SJSA1 (cell line): ENCODE results near the gene PCGF3. TPM values are rescaled to one million over a fixed set of nuclear protein-coding genes. Genes with fewer than 3 reads are reported as not detected.
A peak's percentile ranks its signal among the peaks of the same experiment; 100 is the strongest.
"Not testable (repeated sequence)": the region's sequence is repeated elsewhere in the genome, so short reads cannot be mapped to it uniquely, and the experiment has no call there.

ENCODE experiments used
- DNase-seq, 2 experiments: peaks; one replicate each; pipeline ENCODE4 v3.0.0-alpha.2; 2015 to 2020; ENCODE audit warnings: low spot score in 2 of 2, low read depth in 1 of 2
- H3K27ac ChIP-seq: fragments of 250-450 bp; sonication (Bioruptor Pico); 2 replicates; pipeline ENCODE4 v1.5.1; 2020; ENCODE audit warnings: mild to moderate bottlenecking, moderate library complexity
- H3K27me3 ChIP-seq: fragments of 250-450 bp; sonication (Bioruptor Pico); replicated peaks from 2 replicates; pipeline ENCODE4 v1.5.1; 2020; ENCODE audit warnings: mild to moderate bottlenecking, moderate library complexity
- H3K36me3 ChIP-seq: fragments of 250-450 bp; sonication (Bioruptor Pico); 2 replicates; pipeline ENCODE4 v1.5.1; 2020; ENCODE audit warnings: mild to moderate bottlenecking
- H3K4me1 ChIP-seq: fragments of 250-450 bp; sonication (Bioruptor Pico); replicated peaks from 2 replicates; pipeline ENCODE4 v1.6.1; 2021; ENCODE audit warnings: mild to moderate bottlenecking
- H3K4me3 ChIP-seq: fragments of 250-450 bp; sonication (Bioruptor Pico); 2 replicates; pipeline ENCODE4 v1.5.1; 2020; ENCODE audit warnings: mild to moderate bottlenecking
- H3K9me3 ChIP-seq: fragments of 250-450 bp; sonication (Bioruptor Pico); replicated peaks from 2 replicates; pipeline ENCODE4 v1.5.1; 2020; ENCODE audit warnings: mild to moderate bottlenecking
- total RNA-seq: library from RNA; depleted of rRNA; stranded (reverse); fragments of >200 nt; shearing (Covaris generic); gene quantifications from 2 replicates; pipeline ENCODE4 v1.2.3, GENCODE V29; 2014

The PCGF3 gene
- total RNA-seq, 1 experiment from 2014 or later, result 24.8 TPM

DNA sequence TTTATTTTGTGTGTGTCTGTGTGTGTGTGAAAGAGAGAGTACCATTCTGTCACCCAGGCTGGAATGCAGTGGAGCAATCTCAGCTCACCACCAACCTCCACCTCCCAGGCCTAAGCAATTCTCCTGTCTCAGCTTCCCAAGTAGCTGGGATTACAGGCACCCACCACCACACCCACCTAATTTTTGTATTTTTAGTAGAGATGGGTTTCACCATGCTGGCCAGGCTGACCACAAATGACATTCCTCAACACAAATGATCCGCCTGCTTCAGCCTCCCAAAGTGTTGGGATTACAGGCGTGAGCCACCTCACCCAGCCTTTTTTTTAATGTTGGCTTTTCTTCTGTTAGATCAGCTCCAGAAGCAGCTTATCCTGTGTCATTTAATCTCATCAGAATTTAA lies 69.9 kb downstream of the PCGF3 start:
- not testable (repeated sequence) for H3K4me1 ChIP-seq, H3K9me3 ChIP-seq, DNase-seq, H3K27ac ChIP-seq, H3K4me3 ChIP-seq, H3K27me3 ChIP-seq
- peaks cover 29% of the 10 kb centered on the region for H3K36me3 ChIP-seq

- peaks cover 37% of the 10 kb centered on the region for H3K36me3 ChIP-seq
Measured at GRCh38 chr4:776743-777441, 71.3 kb downstream of the PCGF3 start.

GRCh38 chr4:777520-778262 lies 72.1 kb downstream of the PCGF3 start:
- no peaks in the 10 kb centered on the region; the same call in 1 of the 2 replicates for H3K4me1 ChIP-seq
- peaks cover 37% of the 10 kb centered on the region for H3K36me3 ChIP-seq
- H3K9me3 ChIP-seq, result no peaks in the 10 kb centered on the region
- H3K27ac ChIP-seq, result no peak overlapping the region
- no peaks in the 10 kb centered on the region for H3K27me3 ChIP-seq
- H3K4me3 ChIP-seq, result no peak overlapping the region
- no peak for DNase-seq

More at GRCh38 chr4:776743-777441, 71.3 kb downstream of the PCGF3 start:
- H3K27ac ChIP-seq, result no peak overlapping the region
- H3K9me3 ChIP-seq, result no peaks in the 10 kb centered on the region
- DNase-seq, result no peak
- no peaks in the 10 kb centered on the region; the same call in 1 of the 2 replicates for H3K4me1 ChIP-seq
- H3K27me3 ChIP-seq, result no peaks in the 10 kb centered on the region
- no peak overlapping the region for H3K4me3 ChIP-seq

DNA sequence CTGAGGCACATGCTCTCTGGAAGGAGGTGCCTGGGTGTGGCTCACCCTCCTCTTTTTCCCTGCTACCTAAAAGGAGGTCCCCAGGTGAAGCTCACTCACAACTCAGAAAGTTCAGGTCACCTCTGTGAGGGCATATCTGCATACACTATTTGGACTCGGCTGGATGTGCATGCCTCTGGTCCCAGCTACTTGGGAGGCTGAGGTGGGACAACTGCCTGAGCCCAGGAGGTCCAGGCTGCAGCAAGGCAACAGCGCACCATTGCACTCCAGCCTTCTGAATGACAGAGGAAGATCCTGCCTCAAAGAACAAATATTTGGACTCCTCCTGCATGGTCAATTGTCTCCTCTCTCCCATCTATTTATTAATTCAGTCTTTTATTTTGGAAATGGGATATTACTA lies 73.9 kb downstream of the PCGF3 start:
- no peaks in the 10 kb centered on the region for H3K27me3 ChIP-seq
- no peak for DNase-seq
- peaks cover 35% of the 10 kb centered on the region for H3K36me3 ChIP-seq
- no peak overlapping the region for H3K27ac ChIP-seq
- no peaks in the 10 kb centered on the region for H3K9me3 ChIP-seq
- H3K4me3 ChIP-seq, result no peak overlapping the region
- no peaks in the 10 kb centered on the region; the same call in 1 of the 2 replicates for H3K4me1 ChIP-seq

GRCh38 chr4:780255-780654 lies 74.6 kb downstream of the PCGF3 start:
- H3K27ac ChIP-seq, H3K27me3 ChIP-seq, H3K4me1 ChIP-seq: not testable (repeated sequence)

GRCh38 chr4:780716-781492 lies 75.3 kb downstream of the PCGF3 start:
- no peaks in the 10 kb centered on the region for H3K9me3 ChIP-seq
- peak overlapping the region; percentile 93 for H3K4me3 ChIP-seq
- DNase-seq, result no peak

More at GRCh38 chr4:780255-780654, 74.6 kb downstream of the PCGF3 start:
- Histone ChIP-seq H3K36me3 (peaks cover 35% of the 10 kb centered on the region), H3K4me3 (peak overlapping the region; percentile 93)
- H3K9me3 ChIP-seq, DNase-seq: not testable (repeated sequence)

DNA sequence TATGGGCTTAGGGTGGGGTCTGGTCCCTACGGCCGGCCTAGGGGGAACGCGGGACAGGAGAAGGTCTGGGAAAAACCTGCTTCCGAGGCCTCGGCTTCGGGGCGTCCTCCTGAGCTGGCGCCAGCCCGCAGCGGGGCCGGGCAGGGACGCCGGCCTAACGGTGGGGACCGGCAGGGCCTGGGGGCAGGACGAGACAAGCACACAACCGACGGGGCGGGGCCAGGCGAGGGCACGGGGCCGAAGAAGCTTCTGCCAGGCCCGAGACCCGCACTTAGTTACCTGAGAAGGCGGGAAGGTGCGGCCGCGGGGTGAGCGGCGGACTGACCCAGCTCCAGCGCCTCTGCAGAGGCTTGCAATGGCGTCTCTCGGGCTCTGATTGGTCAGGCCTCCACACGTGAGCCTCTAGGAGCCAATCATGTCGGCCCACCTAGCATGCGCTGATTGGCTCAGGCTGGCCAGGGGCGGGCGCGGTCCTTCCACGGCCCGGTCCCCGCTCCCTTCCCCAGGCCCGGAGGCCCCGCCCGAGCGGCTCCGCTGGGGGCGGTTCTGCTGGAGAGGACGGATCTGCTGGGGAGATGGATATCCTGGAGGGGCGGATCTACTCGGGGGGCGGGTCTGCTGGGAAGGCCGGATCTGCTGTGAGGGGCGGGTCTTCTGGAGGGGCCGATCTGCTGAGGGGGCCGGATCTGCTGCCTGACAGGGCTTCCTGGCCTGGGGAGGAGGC lies 76.0 kb downstream of the PCGF3 start:
- Histone ChIP-seq H3K9me3 (no peaks in the 10 kb centered on the region), H3K4me1 (no peaks in the 10 kb centered on the region; the same call in 1 of the 2 replicates), H3K27me3 (no peaks in the 10 kb centered on the region), H3K27ac (peak overlapping the region; percentile 84), H3K36me3 (peaks cover 28% of the 10 kb centered on the region), H3K4me3 (peak overlapping the region; percentile 93)
- peak; percentile 96 for DNase-seq

More at GRCh38 chr4:780716-781492, 75.3 kb downstream of the PCGF3 start:
- Histone ChIP-seq H3K4me1 (no peaks in the 10 kb centered on the region; the same call in 1 of the 2 replicates), H3K27ac (peak overlapping the region; percentile 84), H3K27me3 (no peaks in the 10 kb centered on the region), H3K36me3 (peaks cover 30% of the 10 kb centered on the region)

DNA sequence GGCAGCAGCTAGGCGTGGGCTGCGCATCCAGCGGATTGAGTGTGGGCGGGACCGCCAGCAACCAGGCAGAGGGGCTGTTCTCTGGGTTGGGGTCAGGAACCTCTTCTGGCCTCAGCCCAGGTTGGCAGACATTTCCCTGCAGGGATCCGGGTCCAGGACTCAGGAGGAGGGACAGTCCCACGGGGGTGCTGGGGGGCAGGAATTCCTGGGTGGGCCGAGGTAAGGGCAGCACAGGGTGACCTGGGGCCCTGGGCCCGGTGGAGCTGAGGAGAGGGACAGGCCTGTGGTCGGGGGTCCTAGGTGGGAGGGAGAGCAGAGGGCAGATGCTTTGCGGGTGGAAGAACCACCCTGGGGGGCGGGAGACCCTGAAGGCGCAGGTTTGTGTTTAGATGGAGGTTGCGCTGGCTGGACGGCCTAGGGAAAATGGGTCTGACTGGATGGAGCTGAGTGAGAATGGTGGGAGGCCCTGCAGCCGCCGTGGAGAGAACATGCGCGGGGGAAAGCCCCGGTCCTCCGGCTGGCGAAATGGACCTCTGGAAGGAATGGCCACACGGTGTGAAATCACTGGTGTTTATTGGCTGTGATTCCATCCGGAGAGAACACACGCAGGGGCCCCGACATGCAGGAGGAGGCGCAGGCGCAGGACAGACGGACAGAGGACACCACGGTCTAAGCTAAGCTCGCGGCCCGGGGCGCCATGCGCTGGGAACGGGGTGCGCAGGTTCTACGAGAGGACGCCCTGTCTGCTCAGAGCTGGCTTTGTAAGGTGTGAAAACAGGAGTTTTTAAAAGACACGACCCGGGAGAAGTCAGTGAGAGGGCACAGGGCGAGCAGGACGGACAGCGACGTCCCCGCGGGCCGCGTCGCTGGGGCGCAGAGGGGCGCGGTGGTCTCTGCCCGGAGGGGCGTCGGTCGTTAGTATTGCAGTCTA lies 79.0 kb downstream of the PCGF3 start:
- Histone ChIP-seq H3K36me3 (peaks cover 17% of the 10 kb centered on the region), H3K27ac (no peak overlapping the region), H3K9me3 (no peaks in the 10 kb centered on the region), H3K4me3 (no peak overlapping the region), H3K4me1 (no peaks in the 10 kb centered on the region; the same call in 1 of the 2 replicates), H3K27me3 (no peaks in the 10 kb centered on the region)
- no peak for DNase-seq

DNA sequence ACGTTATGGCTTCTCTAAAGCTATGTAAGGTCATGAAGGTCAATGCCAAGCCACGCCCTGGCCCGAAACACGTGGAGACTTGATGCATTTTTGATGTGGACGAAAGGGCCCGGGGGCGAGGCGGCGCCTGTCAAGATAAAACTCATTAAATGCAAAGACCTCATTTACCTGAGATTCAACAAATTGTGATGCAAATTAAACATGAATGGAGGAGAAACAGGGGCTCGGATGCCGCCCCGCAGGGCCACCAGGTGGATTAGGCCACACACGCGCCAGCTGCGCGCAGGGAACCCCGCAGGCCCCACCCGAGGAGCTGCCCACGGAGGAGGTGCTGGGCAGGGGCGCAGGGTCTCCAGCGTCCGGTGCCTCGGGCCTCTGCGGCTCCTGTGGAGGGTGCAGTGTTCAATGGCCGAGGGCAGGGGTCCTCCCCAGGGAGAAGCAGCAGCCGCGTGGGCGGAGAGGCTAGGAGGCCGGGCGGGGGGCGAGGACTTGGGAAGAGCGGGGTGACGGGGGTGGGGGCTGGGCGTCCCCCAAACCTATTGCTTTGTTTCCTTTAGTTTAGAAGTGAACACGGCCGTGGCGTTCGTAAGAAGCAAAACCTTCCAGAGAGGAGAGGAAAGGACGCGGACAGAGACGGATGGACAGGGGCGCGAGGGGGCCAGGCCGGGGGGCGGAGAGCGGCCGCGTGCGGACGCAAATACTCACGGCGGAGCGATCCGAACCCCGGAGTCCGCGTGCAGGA lies 79.9 kb downstream of the PCGF3 start:
- Histone ChIP-seq H3K27me3 (no peaks in the 10 kb centered on the region), H3K9me3 (no peaks in the 10 kb centered on the region), H3K4me1 (no peaks in the 10 kb centered on the region; the same call in 1 of the 2 replicates), H3K4me3 (no peak overlapping the region), H3K27ac (no peak overlapping the region), H3K36me3 (peaks cover 9% of the 10 kb centered on the region)
- no peak for DNase-seq

- Histone ChIP-seq H3K27ac (no peak overlapping the region), H3K27me3 (no peaks in the 10 kb centered on the region), H3K4me1 (no peaks in the 10 kb centered on the region; the same call in 1 of the 2 replicates), H3K36me3 (peaks cover 4% of the 10 kb centered on the region), H3K9me3 (no peaks in the 10 kb centered on the region), H3K4me3 (no peak overlapping the region)
- DNase-seq, result no peak
Measured at GRCh38 chr4:786074-786741, 80.6 kb downstream of the PCGF3 start.

GRCh38 chr4:786861-787300 lies 81.2 kb downstream of the PCGF3 start:
- Histone ChIP-seq H3K27me3 (no peaks in the 10 kb centered on the region; the same call in 1 of the 2 replicates), H3K9me3 (no peaks in the 10 kb centered on the region), H3K36me3 (no peaks in the 10 kb centered on the region), H3K4me3 (no peak overlapping the region), H3K27ac (no peak overlapping the region), H3K4me1 (no peaks in the 10 kb centered on the region; the same call in 1 of the 2 replicates)
- no peak for DNase-seq
